ENCODE data around the gene ENPP1.

GRCh38 chr6:131778169-131778568 lies 29.7 kb upstream of the ENPP1 start:
- no peak for TF ChIP-seq CTCF (conservative IDR thresholded peaks at IDR 0.05)
- TF ChIP-seq EZH2 (IDR thresholded peaks at IDR 0.05; ENCODE audit: low read depth) = no peak
